ENCODE measurements around the gene ELMO3. TPM values are rescaled to one million over a fixed set of nuclear protein-coding genes. Genes with fewer than 3 reads are reported as not detected.

The ELMO3 gene
- total RNA-seq, 1 donor from 2014 or later, result not detected

- Histone ChIP-seq H3F3A (ENCODE audit: low read depth) (peaks cover 24% of the 10 kb centered on the region), H3K4me2 (no peak overlapping the region), H3K4me1 (peaks cover 14% of the 10 kb centered on the region), H3K9me3 (ENCODE audit: low read depth) (no peaks in the 10 kb centered on the region), H2AFZ (replicated peaks) (no peak overlapping the region), H3K27me3 (no peaks in the 10 kb centered on the region), H3K9ac (no peak overlapping the region), H3K27ac (no peak overlapping the region), H3K79me2 (ENCODE audit: low read depth) (peaks cover 24% of the 10 kb centered on the region), H3K36me3 (no peaks in the 10 kb centered on the region), H3K4me3 (no peak overlapping the region), H4K20me1 (ENCODE audit: low read depth) (peaks cover 53% of the 10 kb centered on the region)
- H3K4me1 Mint-ChIP-seq, result peaks cover 22% of the 10 kb centered on the region
- no peak overlapping the region for H3K27ac Mint-ChIP-seq
- no peak for DNase-seq (ENCODE audit: low spot score)
- no peaks in the 10 kb centered on the region for H3K9me3 Mint-ChIP-seq
- no peak overlapping the region for H3K4me3 Mint-ChIP-seq
- TF ChIP-seq CTCF (IDR thresholded peaks at IDR 0.05), result no peak
- TF ChIP-seq EZH2phosphoT487 (IDR thresholded peaks at IDR 0.05), result no peak
- H3K27me3 Mint-ChIP-seq (ENCODE audit: insufficient read depth, low read depth), result peaks cover 5% of the 10 kb centered on the region
- H3K36me3 Mint-ChIP-seq, result peaks cover 18% of the 10 kb centered on the region
Measured at GRCh38 chr16:67195676-67196075, 3.3 kb upstream of the ELMO3 start.

- Mint-ChIP-seq H3K27me3 (ENCODE audit: insufficient read depth, low read depth) (peaks cover 5% of the 10 kb centered on the region), H3K9me3 (no peaks in the 10 kb centered on the region), H3K4me1 (peaks cover 16% of the 10 kb centered on the region), H3K4me3 (peak overlapping the region; percentile 4), H3K27ac (peak overlapping the region; percentile 26), H3K36me3 (peaks cover 18% of the 10 kb centered on the region)
- no peaks in the 10 kb centered on the region for H3K36me3 ChIP-seq
- TF ChIP-seq CTCF (IDR thresholded peaks at IDR 0.05), result no peak
- TF ChIP-seq EZH2 (IDR thresholded peaks at IDR 0.05), result no peak
- no peak for TF ChIP-seq EZH2phosphoT487 (IDR thresholded peaks at IDR 0.05)
- H3K9ac ChIP-seq, result no peak overlapping the region
- peaks cover 24% of the 10 kb centered on the region for H3F3A ChIP-seq (ENCODE audit: low read depth)
- no peaks in the 10 kb centered on the region for H3K9me3 ChIP-seq (ENCODE audit: low read depth)
- H2AFZ ChIP-seq (replicated peaks), result no peak overlapping the region
- no peaks in the 10 kb centered on the region for H3K27me3 ChIP-seq
- no peak overlapping the region for H3K4me3 ChIP-seq
- peaks cover 24% of the 10 kb centered on the region for H3K79me2 ChIP-seq (ENCODE audit: low read depth)
- DNase-seq (ENCODE audit: low spot score), result no peak
- peaks cover 14% of the 10 kb centered on the region for H3K4me1 ChIP-seq
- no peak overlapping the region for H3K4me2 ChIP-seq
- no peak overlapping the region for H3K27ac ChIP-seq
- H4K20me1 ChIP-seq (ENCODE audit: low read depth), result peaks cover 55% of the 10 kb centered on the region
Measured at GRCh38 chr16:67196881-67197280, 2.0 kb upstream of the ELMO3 start.

- H3K4me1 Mint-ChIP-seq, result peaks cover 13% of the 10 kb centered on the region
- Histone ChIP-seq H3K4me2 (no peak overlapping the region), H2AFZ (replicated peaks) (no peak overlapping the region), H4K20me1 (ENCODE audit: low read depth) (peaks cover 49% of the 10 kb centered on the region), H3K36me3 (no peaks in the 10 kb centered on the region), H3K9me3 (ENCODE audit: low read depth) (no peaks in the 10 kb centered on the region), H3F3A (ENCODE audit: low read depth) (peaks cover 24% of the 10 kb centered on the region), H3K79me2 (ENCODE audit: low read depth) (peaks cover 16% of the 10 kb centered on the region), H3K27me3 (no peaks in the 10 kb centered on the region), H3K4me1 (peaks cover 14% of the 10 kb centered on the region), H3K4me3 (no peak overlapping the region), H3K27ac (no peak overlapping the region), H3K9ac (no peak overlapping the region)
- no peak for DNase-seq (ENCODE audit: low spot score)
- peaks cover 8% of the 10 kb centered on the region for H3K27me3 Mint-ChIP-seq (ENCODE audit: insufficient read depth, low read depth)
- TF ChIP-seq CTCF (IDR thresholded peaks at IDR 0.05) (no peak), EZH2phosphoT487 (IDR thresholded peaks at IDR 0.05) (no peak), EZH2 (IDR thresholded peaks at IDR 0.05) (no peak)
- H3K27ac Mint-ChIP-seq, result no peak overlapping the region
- no peak overlapping the region for H3K4me3 Mint-ChIP-seq
- peaks cover 18% of the 10 kb centered on the region for H3K36me3 Mint-ChIP-seq
- H3K9me3 Mint-ChIP-seq, result no peaks in the 10 kb centered on the region
Measured at GRCh38 chr16:67197704-67198103, 1.2 kb upstream of the ELMO3 start.

Data from neural progenitor cell (in vitro differentiated cells).